Right atrium auricular region (tissue), 2 donors: ENCODE results near the gene RALA. TPM values are rescaled to one million over a fixed set of nuclear protein-coding genes. Genes with fewer than 3 reads are reported as not detected.

Experiments
- DNase-seq: peaks from one replicate; pipeline ENCODE4 v3.0.0-alpha.2; 2019; ENCODE audit warnings: low spot score
- H3K27ac ChIP-seq, 2 donors: fragments of 200-600 bp; sonication (generic); 1 replicate in 1 of 2; 2 replicates in 1 of 2; pipeline ENCODE4 v1.5.1; 2016 to 2019
- H3K27me3 ChIP-seq, 2 donors: fragments of 200-600 bp; sonication (generic); one replicate each; pipeline versions ENCODE4 v1.5.1 to v1.6.0; 2017 to 2019
- H3K36me3 ChIP-seq: fragments of 200-600 bp; sonication (generic); one replicate; pipeline ENCODE4 v1.5.1; 2016
- H3K4me1 ChIP-seq, 2 donors: fragments of 200-600 bp; sonication (generic); one replicate each; pipeline versions ENCODE4 v1.5.1 to v1.6.0; 2017 to 2019
- H3K4me3 ChIP-seq, 2 donors: fragments of 200-600 bp; sonication (generic); 1 replicate in 1 of 2; 2 replicates in 1 of 2; pipeline ENCODE4 v1.5.1; 2017 to 2019; ENCODE audit warnings: mild to moderate bottlenecking in 1 of 2, moderate library complexity in 1 of 2
- H3K9me3 ChIP-seq, 2 donors: fragments of 200-600 bp; sonication (generic); one replicate each; pipeline ENCODE4 v1.5.1; 2019
- total RNA-seq, 2 donors: library from RNA; depleted of rRNA; stranded (reverse); fragments of >200 nt; gene quantifications; one replicate each; pipeline ENCODE4 v1.1.0, GENCODE V29; 2016
- TF ChIP-seq, protein P1 (sequence below), 2 donors: fragments of 200-600 bp; sonication (generic); IDR thresholded peaks; one replicate each; pipeline ENCODE4 v1.5.1; 2019; ENCODE audit warnings: antibody characterized with exemption in 2 of 2

RALA gene
- total RNA-seq, 2 donors from 2014 or later, result 13.2 to 14.0 TPM

GRCh38 chr7:39607865-39608264 is 15.5 kb upstream of the RALA start:
- no peaks in the 10 kb centered on the region for H3K9me3 ChIP-seq
- H3K27ac ChIP-seq, result no peak overlapping the region
- DNase-seq, result no peak
- peaks cover 0 to 7% of the 10 kb centered on the region in 2 donors for H3K4me1 ChIP-seq
- H3K27me3 ChIP-seq, result no peaks in the 10 kb centered on the region
- TF ChIP-seq, protein P1, sequence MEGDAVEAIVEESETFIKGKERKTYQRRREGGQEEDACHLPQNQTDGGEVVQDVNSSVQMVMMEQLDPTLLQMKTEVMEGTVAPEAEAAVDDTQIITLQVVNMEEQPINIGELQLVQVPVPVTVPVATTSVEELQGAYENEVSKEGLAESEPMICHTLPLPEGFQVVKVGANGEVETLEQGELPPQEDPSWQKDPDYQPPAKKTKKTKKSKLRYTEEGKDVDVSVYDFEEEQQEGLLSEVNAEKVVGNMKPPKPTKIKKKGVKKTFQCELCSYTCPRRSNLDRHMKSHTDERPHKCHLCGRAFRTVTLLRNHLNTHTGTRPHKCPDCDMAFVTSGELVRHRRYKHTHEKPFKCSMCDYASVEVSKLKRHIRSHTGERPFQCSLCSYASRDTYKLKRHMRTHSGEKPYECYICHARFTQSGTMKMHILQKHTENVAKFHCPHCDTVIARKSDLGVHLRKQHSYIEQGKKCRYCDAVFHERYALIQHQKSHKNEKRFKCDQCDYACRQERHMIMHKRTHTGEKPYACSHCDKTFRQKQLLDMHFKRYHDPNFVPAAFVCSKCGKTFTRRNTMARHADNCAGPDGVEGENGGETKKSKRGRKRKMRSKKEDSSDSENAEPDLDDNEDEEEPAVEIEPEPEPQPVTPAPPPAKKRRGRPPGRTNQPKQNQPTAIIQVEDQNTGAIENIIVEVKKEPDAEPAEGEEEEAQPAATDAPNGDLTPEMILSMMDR (IDR thresholded peaks at IDR 0.05), result no peak
- no peak overlapping the region for H3K4me3 ChIP-seq
- H3K36me3 ChIP-seq, result no peaks in the 10 kb centered on the region

GRCh38 chr7:39608278-39608677 is 15.1 kb upstream of the RALA start:
- Histone ChIP-seq H3K4me1 (peaks cover 0 to 7% of the 10 kb centered on the region in 2 donors), H3K4me3 (no peak overlapping the region), H3K27ac (no peak overlapping the region), H3K9me3 (no peaks in the 10 kb centered on the region), H3K36me3 (no peaks in the 10 kb centered on the region), H3K27me3 (no peaks in the 10 kb centered on the region)
- TF ChIP-seq, protein P1 (IDR thresholded peaks at IDR 0.05), result no peak
- no peak for DNase-seq

- peaks cover 0 to 7% of the 10 kb centered on the region in 2 donors for H3K4me1 ChIP-seq
- no peak for DNase-seq
- peak overlapping the region; percentile 22 to 46 for H3K4me3 ChIP-seq
- peak overlapping the region; percentile 31 to 61 for H3K27ac ChIP-seq
- TF ChIP-seq, protein P1 (IDR thresholded peaks at IDR 0.05), result no peak
- no peaks in the 10 kb centered on the region for H3K36me3 ChIP-seq
- H3K9me3 ChIP-seq, result no peaks in the 10 kb centered on the region
- H3K27me3 ChIP-seq, result no peaks in the 10 kb centered on the region
Observed at GRCh38 chr7:39609113-39609934, 14.0 kb upstream of the RALA start.

DNA sequence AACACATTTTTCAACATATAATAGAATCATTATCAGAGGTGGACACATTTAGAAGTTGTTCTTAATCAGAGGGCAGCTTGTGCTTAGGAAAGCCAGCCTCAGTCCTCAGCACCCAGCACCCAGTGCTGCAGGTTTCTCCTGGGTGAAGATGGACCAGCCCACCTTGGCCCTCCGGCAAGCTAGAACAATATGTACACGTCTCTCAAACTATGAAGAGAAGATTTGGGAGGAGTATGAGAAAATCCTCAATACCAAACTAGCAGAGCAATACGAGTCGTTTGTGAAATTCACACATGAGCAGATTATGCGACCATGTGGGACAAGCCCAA is 13.5 kb upstream of the RALA start:
- DNase-seq, result no peak
- peak overlapping the region; percentile 22 to 46 for H3K4me3 ChIP-seq
- TF ChIP-seq, protein P1 (IDR thresholded peaks at IDR 0.05), result no peak

DNA sequence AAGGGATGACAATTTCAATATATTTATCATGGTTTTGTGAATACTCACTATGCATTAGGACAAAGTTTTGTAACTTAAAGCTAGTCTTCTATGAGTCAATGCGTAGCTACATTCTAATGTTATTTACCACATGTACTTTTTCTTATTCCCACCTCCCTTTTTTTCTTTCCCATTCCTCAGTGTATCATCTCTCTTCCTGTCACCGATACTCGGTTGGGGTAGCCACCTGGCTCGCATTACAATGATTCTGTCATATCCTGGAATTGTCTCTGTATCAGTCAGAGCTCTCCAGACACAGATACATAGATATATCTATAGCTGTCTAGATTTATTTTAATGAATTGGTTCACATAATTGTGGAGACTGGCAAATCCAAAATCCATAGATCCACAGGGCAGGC is 9.8 kb upstream of the RALA start:
- Histone ChIP-seq H3K27me3 (no peaks in the 10 kb centered on the region), H3K27ac (no peak overlapping the region), H3K36me3 (no peaks in the 10 kb centered on the region), H3K4me3 (no peak overlapping the region), H3K9me3 (no peaks in the 10 kb centered on the region), H3K4me1 (peaks cover 0 to 7% of the 10 kb centered on the region in 2 donors)
- TF ChIP-seq, protein P1 (IDR thresholded peaks at IDR 0.05), result no peak
- DNase-seq, result no peak

More for the DNA sequence above, 13.5 kb upstream of the RALA start:
- Histone ChIP-seq H3K27ac (peak overlapping the region; percentile 31 to 61), H3K27me3 (no peaks in the 10 kb centered on the region), H3K36me3 (no peaks in the 10 kb centered on the region), H3K9me3 (no peaks in the 10 kb centered on the region), H3K4me1 (peaks cover 0 to 7% of the 10 kb centered on the region in 2 donors)
